COLO668 (cell line): ENCODE results near the gene SHLD2.
"Not testable (repeated sequence)": the region's sequence is repeated elsewhere in the genome, so short reads cannot be mapped to it uniquely, and the experiment has no call there.

Experiments
- DNase-seq: peaks from one replicate; lab custom pipeline; 2025; ENCODE audit not compliant: unreplicated experiment; lab: John Stamatoyannopoulos, UW

The SHLD2 gene

GRCh38 chr10:87137478-87137877 is 42.5 kb downstream of the SHLD2 start:
- not testable (repeated sequence) for DNase-seq

GRCh38 chr10:87142230-87143108 is 47.5 kb downstream of the SHLD2 start:
- DNase-seq, result not testable (repeated sequence)

DNA sequence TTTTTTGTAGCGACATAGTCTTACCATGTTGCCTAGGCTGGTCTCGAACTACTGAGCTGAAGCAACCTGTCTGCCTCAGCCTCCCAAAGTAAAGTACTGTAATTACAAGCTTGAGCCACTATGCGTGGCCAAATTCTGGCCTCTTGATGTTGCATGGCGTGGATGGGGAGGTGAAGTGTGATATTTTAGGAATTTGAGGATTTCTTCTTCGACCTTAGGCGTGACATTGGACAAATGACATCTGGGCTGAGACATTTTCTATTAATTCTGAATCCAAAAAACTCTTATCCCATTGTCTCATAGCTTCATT is 48.1 kb downstream of the SHLD2 start:
- not testable (repeated sequence) for DNase-seq

GRCh38 chr10:87145598-87145997 is 50.6 kb downstream of the SHLD2 start:
- not testable (repeated sequence) for DNase-seq

DNA sequence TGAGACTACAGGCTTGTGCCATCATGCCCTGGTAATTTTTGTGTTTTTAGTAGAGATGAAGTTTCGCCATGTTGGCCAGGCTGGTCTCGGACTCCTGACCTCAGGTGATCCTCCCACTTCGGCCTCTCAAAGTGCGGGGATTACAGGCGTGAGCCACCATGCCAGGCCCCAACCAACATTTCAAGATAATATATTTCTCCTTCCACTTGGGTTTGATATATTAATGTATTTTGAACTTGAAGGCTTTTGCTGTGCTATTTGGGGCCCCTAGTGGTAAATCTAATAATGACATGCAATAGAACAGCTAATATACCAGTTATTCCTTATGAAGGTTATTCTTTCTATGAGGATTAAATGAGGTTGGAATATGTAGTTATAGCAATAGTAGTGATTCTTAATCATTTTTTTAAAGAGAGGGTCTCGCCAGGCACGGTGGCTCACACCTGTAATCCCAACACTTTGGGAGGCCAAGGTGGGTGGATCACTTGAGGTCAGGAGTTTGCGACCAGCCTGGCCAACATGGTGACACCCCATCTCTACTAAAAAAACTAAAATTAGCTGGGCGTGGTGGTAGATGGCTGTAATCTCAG is 54.1 kb downstream of the SHLD2 start:
- DNase-seq, result not testable (repeated sequence)

GRCh38 chr10:87151516-87151915 is 56.5 kb downstream of the SHLD2 start:
- not testable (repeated sequence) for DNase-seq

DNA sequence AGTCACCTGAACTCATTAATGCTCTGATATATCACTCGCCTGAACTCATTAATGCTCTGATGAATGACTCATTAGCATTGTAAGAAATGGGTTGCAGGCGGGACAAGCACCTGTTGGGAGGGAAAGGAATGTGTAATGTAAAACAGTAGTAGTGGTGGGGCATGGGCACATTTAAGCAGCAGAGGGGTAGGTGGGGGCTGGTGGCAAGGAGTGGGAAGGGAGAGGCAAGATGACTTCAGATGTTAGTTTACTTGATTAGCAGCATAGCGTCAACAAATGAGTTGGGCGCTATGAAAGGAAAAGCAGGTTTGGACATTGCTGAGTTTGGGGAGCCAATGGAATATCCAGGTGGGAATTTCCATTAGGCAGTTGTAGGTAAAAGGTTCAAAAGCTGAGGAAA is 61.8 kb downstream of the SHLD2 start:
- DNase-seq, result not testable (repeated sequence)

DNA sequence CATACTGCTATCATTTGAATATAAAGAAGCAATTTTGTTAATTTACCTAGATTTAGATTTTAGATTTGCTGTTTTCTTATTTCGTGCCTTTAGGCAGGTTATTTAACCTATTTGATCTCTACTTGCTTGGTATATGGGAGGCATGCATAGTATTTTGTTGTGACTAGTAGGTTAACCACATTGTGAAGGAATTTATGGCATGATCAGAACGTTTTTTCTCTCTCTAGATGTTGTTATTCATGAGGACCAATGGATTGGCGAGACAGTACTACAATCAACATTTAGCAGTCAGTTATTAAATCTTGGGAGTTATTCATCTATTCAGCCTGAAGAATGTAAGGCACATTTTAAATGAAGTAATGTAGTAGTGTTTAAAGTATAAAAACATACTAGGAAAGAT is 62.8 kb downstream of the SHLD2 start:
- not testable (repeated sequence) for DNase-seq

DNA sequence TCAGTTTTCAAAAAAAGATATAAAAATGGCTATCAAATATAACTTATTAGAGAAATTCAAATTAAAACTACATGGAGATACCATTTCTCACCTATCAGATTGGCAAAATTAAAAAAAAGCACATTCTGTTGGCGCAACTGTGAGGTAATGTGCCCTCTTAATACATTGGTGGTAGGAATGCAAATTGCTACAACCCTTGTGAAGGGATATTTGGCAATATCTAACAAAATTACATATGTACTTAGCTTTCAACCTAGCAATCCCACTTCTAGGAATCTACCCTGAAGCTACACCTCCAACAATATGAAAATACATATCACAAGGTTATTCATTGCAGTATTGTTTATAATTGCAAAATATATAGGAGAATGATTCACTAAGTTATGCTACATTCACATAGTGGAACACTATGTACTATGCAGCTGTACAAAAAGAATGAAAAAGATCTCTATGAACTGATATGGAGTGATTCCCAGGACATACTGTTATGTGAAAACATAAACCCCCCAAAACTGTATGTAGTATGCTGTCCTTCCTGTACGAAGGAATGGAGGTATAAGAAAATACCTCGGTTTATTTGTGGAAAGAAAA is 67.8 kb downstream of the SHLD2 start:
- DNase-seq, result not testable (repeated sequence)

DNA sequence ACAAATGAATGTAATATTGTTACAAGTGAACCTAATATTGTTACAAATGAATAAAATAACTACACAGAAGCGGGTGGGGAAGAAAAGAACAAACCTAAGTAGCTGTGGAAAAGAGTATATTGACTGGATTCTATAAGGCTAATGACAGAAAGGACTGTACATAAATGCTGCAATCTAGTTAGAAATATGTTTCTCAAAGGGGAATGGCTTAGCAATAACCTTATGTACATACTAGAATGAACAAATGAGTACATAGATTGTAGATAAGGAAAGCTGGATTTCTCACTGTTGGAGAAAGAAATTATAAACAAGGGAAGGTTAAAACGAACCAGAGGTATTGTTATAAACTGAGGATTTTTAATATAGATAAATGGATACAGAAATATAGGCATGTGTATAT is 68.4 kb downstream of the SHLD2 start:
- DNase-seq, result not testable (repeated sequence)

GRCh38 chr10:87169857-87170256 is 74.9 kb downstream of the SHLD2 start:
- not testable (repeated sequence) for DNase-seq

- DNase-seq, result not testable (repeated sequence)
Observed at GRCh38 chr10:87170705-87171104, 75.7 kb downstream of the SHLD2 start.

DNA sequence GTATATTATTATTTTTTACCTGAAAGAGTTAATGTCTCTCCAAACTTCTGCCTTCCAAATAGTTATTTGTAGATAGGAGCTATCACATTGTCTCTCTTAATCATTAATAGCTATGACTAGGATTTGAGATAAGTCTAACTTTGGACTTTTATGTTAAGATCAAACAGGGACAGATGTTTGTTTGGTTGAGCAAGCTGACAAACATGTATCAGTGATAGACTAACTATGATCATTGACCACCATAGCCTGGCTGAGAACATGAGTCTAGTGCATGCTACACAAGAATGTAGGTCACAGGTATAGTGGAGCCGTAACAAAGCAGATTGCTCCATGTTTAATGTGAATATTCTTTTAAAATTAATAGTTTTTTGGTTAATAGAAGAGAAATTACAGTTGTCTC is 76.7 kb downstream of the SHLD2 start:
- not testable (repeated sequence) for DNase-seq

GRCh38 chr10:87172178-87172577 is 77.2 kb downstream of the SHLD2 start:
- DNase-seq, result not testable (repeated sequence)

DNA sequence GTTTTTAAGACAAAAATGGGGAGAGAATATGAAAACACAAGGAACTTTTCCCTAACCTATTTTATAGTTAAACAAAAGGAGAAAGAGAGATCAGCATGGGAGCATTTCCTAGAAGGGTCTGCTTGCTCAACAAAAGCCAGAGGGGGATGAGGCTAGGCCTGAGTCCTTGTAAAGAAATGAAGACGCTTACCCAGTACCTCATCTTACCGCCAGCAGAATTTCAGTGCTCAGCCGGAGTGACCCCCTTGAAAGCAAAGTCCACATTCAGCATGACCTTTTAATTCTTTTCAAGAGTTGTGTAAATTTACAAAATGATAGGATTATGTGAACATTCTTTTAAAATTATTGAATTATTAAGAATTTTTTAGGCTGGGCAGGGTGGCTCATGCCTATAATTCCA is 82.6 kb downstream of the SHLD2 start:
- DNase-seq, result not testable (repeated sequence)

GRCh38 chr10:87184421-87184820 is 89.4 kb downstream of the SHLD2 start:
- DNase-seq, result not testable (repeated sequence)

- not testable (repeated sequence) for DNase-seq
Observed at GRCh38 chr10:87186016-87186415, 91.0 kb downstream of the SHLD2 start.

DNA sequence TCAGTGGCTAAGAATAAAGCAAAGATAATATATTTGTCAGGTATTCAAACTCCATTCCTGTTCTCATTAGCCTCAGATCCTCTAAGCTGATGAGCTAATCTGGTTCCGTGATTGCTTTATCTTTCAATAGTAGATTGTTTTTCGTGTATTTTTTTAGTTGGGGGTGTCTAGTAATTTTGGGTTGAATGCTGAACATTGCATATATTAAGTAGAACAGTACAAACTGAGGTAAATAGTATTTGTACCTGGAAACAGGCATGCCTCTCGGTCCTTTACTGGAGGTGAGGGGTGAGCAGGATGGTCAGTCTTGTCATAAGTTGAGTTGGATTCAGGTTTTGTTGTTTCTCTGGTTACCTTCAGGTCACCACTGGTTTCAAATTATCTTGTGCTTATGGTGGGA is 92.6 kb downstream of the SHLD2 start:
- DNase-seq, result not testable (repeated sequence)

DNA sequence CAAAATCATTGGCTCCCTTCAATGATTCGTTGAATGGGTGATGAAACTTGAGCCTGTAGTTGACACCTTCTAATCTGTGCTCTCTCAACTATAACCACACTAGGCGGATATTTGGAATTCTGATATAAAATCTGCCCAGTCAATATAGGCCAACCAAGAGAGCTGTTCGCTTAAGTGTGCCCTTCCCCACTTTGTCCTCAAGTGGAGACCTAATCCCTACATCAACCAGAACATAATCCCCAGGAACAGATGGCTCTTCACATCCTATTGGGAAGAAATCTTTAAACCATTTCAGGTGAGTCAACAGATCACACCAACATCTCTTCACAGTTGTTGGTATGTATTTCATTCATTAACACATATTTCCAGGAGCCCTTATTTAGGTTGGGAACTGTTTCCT is 96.8 kb downstream of the SHLD2 start:
- not testable (repeated sequence) for DNase-seq

- DNase-seq, result not testable (repeated sequence)
Observed at GRCh38 chr10:87200924-87201323, 105.9 kb downstream of the SHLD2 start.

- DNase-seq, result not testable (repeated sequence)
Observed at GRCh38 chr10:87204801-87205200, 109.8 kb downstream of the SHLD2 start.

GRCh38 chr10:87206922-87207321 is 111.9 kb downstream of the SHLD2 start:
- DNase-seq, result not testable (repeated sequence)
